A673 (cell line): Measurements from ENCODE around the gene CREB3L1. TPM values are rescaled to one million over a fixed set of nuclear protein-coding genes. Genes with fewer than 3 reads are reported as not detected.

Experiments
- BruUV-seq: library from RNA; stranded (reverse); fragments of 400-500 nt; replicated peaks from 2 replicates; lab custom pipeline; 2021; lab: Mats Ljungman, UMichigan
- CTCF ChIA-PET: fragments of 300-600 bp; sonication (Branson Sonifier 250); formaldehyde crosslinking; loops from one replicate; lab custom pipeline; 2022; ENCODE audit warnings: antibody characterized with exemption; lab: Charles Lee
- POLR2A ChIA-PET: fragments of 300-600 bp; sonication (Branson Sonifier 250); formaldehyde crosslinking; loops from one replicate; lab custom pipeline; 2022; ENCODE audit warnings: antibody characterized with exemption; ENCODE audit not compliant: low non-redundant PET; lab: Charles Lee
- DNase-seq: peaks from one replicate; pipeline ENCODE4 v3.0.0-alpha.2; 2015; ENCODE audit warnings: low spot score
- H3K27ac ChIP-seq: fragments of 200-600 bp; sonication (generic); 2 replicates; pipeline ENCODE4 v1.5.1; 2016; ENCODE audit warnings: mixed run types, low read depth, mild to moderate bottlenecking, mixed read lengths, antibody characterized with exemption, low read length; ENCODE audit not compliant: poor library complexity, severe bottlenecking
- H3K27me3 ChIP-seq: fragments of 200-600 bp; sonication (generic); replicated peaks from 2 replicates; pipeline ENCODE4 v1.6.1; 2017; ENCODE audit warnings: mixed run types, low read depth, mild to moderate bottlenecking, mixed read lengths, antibody characterized with exemption, low read length; ENCODE audit not compliant: insufficient read depth, poor library complexity
- H3K36me3 ChIP-seq: fragments of 200-600 bp; sonication (generic); 2 replicates; pipeline ENCODE4 v1.6.1; 2016; ENCODE audit warnings: mixed run types, mild to moderate bottlenecking, mixed read lengths, antibody characterized with exemption, low read length; ENCODE audit not compliant: insufficient read depth, poor library complexity, severe bottlenecking
- H3K4me1 ChIP-seq: fragments of 200-600 bp; sonication (generic); 2 replicates; pipeline ENCODE4 v1.6.1; 2017; ENCODE audit warnings: mixed run types, mild to moderate bottlenecking, mixed read lengths, antibody characterized with exemption, low read length; ENCODE audit not compliant: insufficient read depth, poor library complexity, severe bottlenecking
- H3K4me3 ChIP-seq: fragments of 200-600 bp; sonication (generic); 2 replicates; pipeline ENCODE4 v1.5.1; 2016; ENCODE audit warnings: low read depth, mixed run types, mild to moderate bottlenecking, mixed read lengths, low read length; ENCODE audit not compliant: poor library complexity, severe bottlenecking
- H3K9me3 ChIP-seq: fragments of 200-600 bp; sonication (generic); 2 replicates; pipeline ENCODE4 v1.6.1; 2016; ENCODE audit warnings: mixed run types, low read depth, mild to moderate bottlenecking, mixed read lengths, antibody characterized with exemption, low read length; ENCODE audit not compliant: poor library complexity, severe bottlenecking
- CTCF ChIP-seq: fragments of 300-800, 200-600 bp; sonication (generic); conservative IDR thresholded peaks from 2 replicates; pipeline ENCODE4 v1.5.1; 2017; ENCODE audit warnings: low read depth, mild to moderate bottlenecking, antibody characterized with exemption, low read length, moderate library complexity, mixed read lengths
- EZH2 ChIP-seq: fragments of 200-600 bp; sonication (generic); IDR thresholded peaks from 2 replicates; pipeline ENCODE4 v1.6.1; 2017; ENCODE audit warnings: borderline replicate concordance, low read depth, mild to moderate bottlenecking, mixed read lengths, antibody characterized with exemption, low read length; ENCODE audit not compliant: poor library complexity, severe bottlenecking
- intact Hi-C: fragments of 100-400 bp; cut with micrococcal nuclease; formaldehyde crosslinking; loops from one replicate; pipeline ENCODE4 v1.10.0; 2022; ENCODE audit not compliant: unreplicated experiment
- total RNA-seq: library from RNA; stranded (reverse); gene quantifications from 2 replicates; pipeline ENCODE4 v1.2.3, GENCODE V29; 2021

CREB3L1 gene
- total RNA-seq, 1 experiment from 2014 or later = 3.5 TPM

GRCh38 chr11:46359953-46360352, 82.5 kb downstream of the CREB3L1 start:
- H3K27me3 ChIP-seq = no peaks in the 10 kb centered on the region
- intact Hi-C loops = no loop called here
- TF ChIP-seq CTCF (no peak), EZH2 (no peak)
- no peak overlapping the region for H3K4me3 ChIP-seq
- H3K4me1 ChIP-seq = peaks cover 25% of the 10 kb centered on the region
- peak overlapping the region; percentile 1 for H3K27ac ChIP-seq
- H3K36me3 ChIP-seq = peaks cover 4% of the 10 kb centered on the region
- ChIA-PET POLR2A (interaction anchor here (0.6 kb wide), 1 partner anchor 329 kb away, joined by 12 read pairs; no protein-coding TSS in a partner anchor), CTCF (interaction anchor here (0.6 to 1.8 kb wide), 5 partner anchors 8 to 122 kb away, joined by 3 to 27 read pairs (median 6); no protein-coding TSS in a partner anchor)
- H3K9me3 ChIP-seq = no peaks in the 10 kb centered on the region
- BruUV-seq = no TSS peak
- DNase-seq = no peak

- peak overlapping the region; percentile 85 for H3K27ac ChIP-seq
- ChIA-PET CTCF (interaction anchor here (0.9 to 1.8 kb wide), 5 partner anchors 9 to 31 kb away, joined by 4 to 27 read pairs (median 4); partner anchors contain the start of gene DGKZ), POLR2A (interaction anchor here (1.0 kb wide), 1 partner anchor 9 kb away, joined by 3 read pairs; no protein-coding TSS in a partner anchor)
- TF ChIP-seq EZH2 (no peak), CTCF (no peak)
- H3K4me1 ChIP-seq = peaks cover 25% of the 10 kb centered on the region
- H3K4me3 ChIP-seq = peak overlapping the region; percentile 20
- H3K9me3 ChIP-seq = no peaks in the 10 kb centered on the region
- no peak for DNase-seq
- peaks cover 4% of the 10 kb centered on the region for H3K36me3 ChIP-seq
- intact Hi-C loops = no loop called here
- H3K27me3 ChIP-seq = no peaks in the 10 kb centered on the region
- BruUV-seq = no TSS peak
Measured at GRCh38 chr11:46360878-46361277, 83.4 kb downstream of the CREB3L1 start.

GRCh38 chr11:46361283-46362155, 84.1 kb downstream of the CREB3L1 start:
- ChIA-PET POLR2A (interaction anchor here (1.0 kb wide), 1 partner anchor 9 kb away, joined by 3 read pairs; no protein-coding TSS in a partner anchor), CTCF (interaction anchor here (0.5 to 1.8 kb wide), 6 partner anchors 10 to 1092 kb away, joined by 3 to 27 read pairs (median 4); partner anchors contain the start of gene DGKZ)
- Histone ChIP-seq H3K27ac (peak overlapping the region; percentile 85), H3K4me3 (peak overlapping the region; percentile 20), H3K9me3 (no peaks in the 10 kb centered on the region), H3K4me1 (peaks cover 25% of the 10 kb centered on the region), H3K27me3 (no peaks in the 10 kb centered on the region), H3K36me3 (no peaks in the 10 kb centered on the region)
- DNase-seq = peak; percentile 97
- intact Hi-C loops = no loop called here
- no peak for TF ChIP-seq CTCF
- no peak for TF ChIP-seq EZH2
- BruUV-seq = no TSS peak
